Large intestine (tissue), 3 donors: ENCODE data around the gene GSTP1. TPM values are rescaled to one million over a fixed set of nuclear protein-coding genes. Genes with fewer than 3 reads are reported as not detected.
A peak's percentile ranks its signal among the peaks of the same experiment; 100 is the strongest.

Source experiments
- DNase-seq, 2 donors: peaks; one replicate each; pipeline versions ENCODE4 v3.0.0 to v3.0.0-alpha.2; 2013
- H3K27ac ChIP-seq: one replicate; pipeline ENCODE4 v1.5.1; 2013; ENCODE audit warnings: low read length
- H3K27me3 ChIP-seq: 2 replicates; pipeline ENCODE4 v1.6.1; 2013; ENCODE audit warnings: low read length; ENCODE audit not compliant: control insufficient read depth, insufficient read depth
- H3K36me3 ChIP-seq: 2 replicates; pipeline ENCODE4 v1.6.1; 2013; ENCODE audit warnings: low read length; ENCODE audit not compliant: control insufficient read depth, insufficient read depth
- H3K4me1 ChIP-seq: one replicate; pipeline ENCODE4 v1.6.1; 2013; ENCODE audit warnings: low read length; ENCODE audit not compliant: control insufficient read depth, insufficient read depth
- H3K4me3 ChIP-seq: one replicate; pipeline ENCODE4 v1.5.1; 2013; ENCODE audit warnings: low read length
- H3K9me3 ChIP-seq: one replicate; pipeline ENCODE4 v1.6.1; 2013; ENCODE audit warnings: mild to moderate bottlenecking, low read depth, low read length, moderate library complexity; ENCODE audit not compliant: control insufficient read depth
- WGBS: methylation state at CpG from one replicate; pipeline ENCODE4 v1.1.5; 2013; ENCODE audit warnings: low lambda C conversion rate; ENCODE audit not compliant: insufficient coverage; 5-methylcytosine and 5-hydroxymethylcytosine counted together
- polyA plus RNA-seq: library from polyadenylated mRNA; unstranded; fragments of 120-200 nt; gene quantifications from one replicate; pipeline ENCODE4 v1.2.1, GENCODE V29; 2013

GSTP1 gene
- polyA plus RNA-seq, 1 donor: 848 TPM

DNA sequence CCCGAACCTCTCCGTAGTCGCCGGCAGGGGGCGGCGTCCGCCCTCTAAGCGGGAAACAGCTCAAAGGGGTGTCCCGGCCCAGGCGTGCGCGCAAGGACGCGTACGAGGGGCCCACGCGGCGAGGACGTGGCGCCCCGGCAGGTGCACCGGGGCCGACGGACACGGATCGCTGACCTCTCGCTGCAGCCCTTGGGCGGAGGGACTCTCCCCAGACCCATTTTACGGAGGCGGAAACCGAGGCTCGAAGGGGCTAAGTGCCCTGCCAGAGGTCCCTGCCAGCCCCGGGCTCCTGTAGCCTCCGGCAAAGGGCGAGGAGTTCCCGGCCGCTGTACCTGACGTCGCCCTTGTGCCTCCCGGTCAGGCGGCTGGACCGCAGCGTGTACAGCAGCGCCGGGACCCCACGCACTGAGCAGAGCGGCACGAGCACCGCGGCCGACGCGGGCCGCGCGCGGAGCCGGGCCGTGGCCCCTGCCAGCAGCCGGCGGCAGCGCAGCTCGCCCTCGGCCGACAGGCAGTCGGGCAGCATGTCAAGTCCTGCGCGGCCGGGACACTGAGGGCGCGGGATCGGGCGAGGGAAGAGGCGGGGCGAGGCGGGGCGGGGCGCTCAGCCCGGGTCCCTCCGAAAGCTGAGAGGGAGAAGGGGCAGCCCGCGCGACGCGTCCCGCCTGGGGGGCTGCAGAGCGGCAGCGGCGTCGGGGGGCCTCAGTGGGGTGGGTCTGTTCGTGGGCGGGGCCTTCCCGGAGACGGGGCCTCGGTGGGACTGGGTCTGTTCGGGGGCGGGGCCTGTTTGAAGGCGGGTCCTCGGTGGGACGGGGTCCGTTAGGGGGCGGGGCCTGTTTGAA lies 46.0 kb downstream of the GSTP1 start, which contains the start of gene NUDT8:
NUDT8 (minus strand) TSS at position 552 of the 842 bp plus-strand sequence; CDS start at position 526, 26 bp downstream.
- Histone ChIP-seq H3K4me3 (peak within 1 kb of the TSS; percentile 89), H3K9me3 (no peaks in the 10 kb centered on the region), H3K27me3 (no peaks in the 10 kb centered on the region), H3K36me3 (no peaks in the 10 kb centered on the region), H3K27ac (peak within 1 kb of the TSS; percentile 99), H3K4me1 (peaks cover 48% of the 10 kb centered on the region)
- DNase-seq: peak; percentile 76 to 82
- no CpG with 5 or more reads among the region's 102 CpGs for WGBS

DNA sequence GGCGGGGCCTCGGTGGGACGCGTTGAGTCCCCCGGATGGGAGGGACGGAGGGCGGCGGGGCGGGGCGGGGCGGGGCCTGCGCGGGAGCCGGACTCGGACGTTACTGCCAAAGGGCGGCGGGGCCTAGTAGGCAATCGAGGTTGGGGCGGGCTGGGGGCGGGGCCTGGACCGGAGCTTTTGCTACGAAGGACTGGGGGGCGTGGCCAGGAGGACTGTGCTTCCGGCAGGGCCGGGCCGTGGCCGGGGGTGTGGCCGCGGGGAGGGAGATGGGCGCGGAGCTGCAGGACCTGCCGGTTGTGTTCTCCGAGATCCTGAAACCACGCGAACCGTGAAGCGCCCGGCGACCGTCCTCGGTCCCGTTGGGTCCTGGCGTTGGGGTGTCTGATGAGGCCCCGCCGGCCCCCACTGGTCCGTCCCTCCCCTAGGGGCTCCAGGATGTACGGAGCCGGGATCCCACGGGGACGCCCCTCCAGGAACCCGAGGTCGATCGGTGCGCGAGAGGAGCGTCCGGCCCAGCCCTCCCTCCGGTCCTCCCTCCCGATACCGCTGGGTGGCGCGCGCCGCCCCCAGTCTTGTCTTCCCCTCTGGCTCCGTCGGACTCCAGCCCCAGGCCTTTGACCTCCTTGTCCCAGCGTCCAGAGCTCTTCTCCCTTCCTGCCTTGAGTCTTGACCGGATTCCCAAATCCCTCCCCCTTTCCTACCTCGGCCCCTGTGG lies 46.8 kb downstream of the GSTP1 start:
- DNase-seq: peak; percentile 98 to 99
- no CpG with 5 or more reads among the region's 70 CpGs for WGBS
- no peaks in the 10 kb centered on the region for H3K27me3 ChIP-seq
- H3K9me3 ChIP-seq: no peaks in the 10 kb centered on the region
- H3K36me3 ChIP-seq: no peaks in the 10 kb centered on the region
- H3K27ac ChIP-seq: peak overlapping the region; percentile 99
- H3K4me3 ChIP-seq: peak overlapping the region; percentile 89
- H3K4me1 ChIP-seq: peaks cover 56% of the 10 kb centered on the region

- DNase-seq: no peak
- peaks cover 57% of the 10 kb centered on the region for H3K4me1 ChIP-seq
- WGBS: no CpG with 5 or more reads among the region's 16 CpGs
- H3K36me3 ChIP-seq: no peaks in the 10 kb centered on the region
- H3K27me3 ChIP-seq: no peaks in the 10 kb centered on the region
- H3K27ac ChIP-seq: peak overlapping the region; percentile 99
- no peaks in the 10 kb centered on the region for H3K9me3 ChIP-seq
- H3K4me3 ChIP-seq: peak overlapping the region; percentile 89
Measured at GRCh38 chr11:67630943-67631331, 47.3 kb downstream of the GSTP1 start.

DNA sequence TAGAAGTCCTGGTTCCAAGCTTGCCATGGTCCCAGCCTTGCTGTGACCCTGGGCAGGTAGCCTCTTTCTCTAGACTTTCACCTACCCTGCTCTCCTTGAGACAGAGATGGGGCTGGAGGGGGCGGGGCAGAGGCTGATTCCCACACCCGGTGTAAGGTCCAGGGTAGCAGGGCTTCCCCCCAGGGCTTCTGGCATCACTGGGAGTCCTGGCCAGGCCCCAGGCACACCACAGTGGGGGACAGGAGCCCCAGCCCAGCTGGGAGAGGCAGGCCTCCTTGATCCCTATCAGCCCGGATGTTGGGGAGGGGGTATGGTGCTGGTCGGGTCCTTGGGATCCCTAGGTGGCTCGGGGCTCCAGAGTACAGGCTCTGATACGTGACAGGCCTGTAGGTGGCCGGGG lies 47.8 kb downstream of the GSTP1 start:
- Histone ChIP-seq H3K4me1 (peaks cover 57% of the 10 kb centered on the region), H3K4me3 (no peak overlapping the region), H3K27me3 (no peaks in the 10 kb centered on the region), H3K27ac (peak overlapping the region; percentile 99), H3K36me3 (no peaks in the 10 kb centered on the region), H3K9me3 (no peaks in the 10 kb centered on the region)
- no CpG with 5 or more reads among the region's 7 CpGs for WGBS
- peak; percentile 66 to 86 for DNase-seq

DNA sequence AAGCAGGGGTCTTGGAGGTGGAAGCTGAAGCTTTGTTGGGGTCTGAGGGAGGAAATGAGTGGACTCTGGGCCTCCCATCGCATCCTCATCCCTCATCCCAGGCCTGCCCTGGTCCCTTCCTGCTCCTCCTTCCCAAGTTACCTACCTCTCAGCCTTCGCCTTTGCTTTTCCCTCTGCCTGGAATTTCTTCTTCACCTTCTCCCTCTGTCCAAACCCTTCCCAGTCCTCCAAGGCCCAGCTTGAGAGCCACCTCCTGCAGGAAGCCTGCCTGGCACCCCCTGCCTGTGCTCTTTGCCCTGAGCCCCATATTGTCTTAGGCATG lies 48.2 kb downstream of the GSTP1 start:
- Histone ChIP-seq H3K4me3 (no peak overlapping the region), H3K27ac (peak overlapping the region; percentile 99), H3K4me1 (peaks cover 57% of the 10 kb centered on the region), H3K36me3 (no peaks in the 10 kb centered on the region), H3K9me3 (no peaks in the 10 kb centered on the region), H3K27me3 (no peaks in the 10 kb centered on the region)
- WGBS: 86% methylated on average over 1 of the region's 2 CpGs
- no peak for DNase-seq

DNA sequence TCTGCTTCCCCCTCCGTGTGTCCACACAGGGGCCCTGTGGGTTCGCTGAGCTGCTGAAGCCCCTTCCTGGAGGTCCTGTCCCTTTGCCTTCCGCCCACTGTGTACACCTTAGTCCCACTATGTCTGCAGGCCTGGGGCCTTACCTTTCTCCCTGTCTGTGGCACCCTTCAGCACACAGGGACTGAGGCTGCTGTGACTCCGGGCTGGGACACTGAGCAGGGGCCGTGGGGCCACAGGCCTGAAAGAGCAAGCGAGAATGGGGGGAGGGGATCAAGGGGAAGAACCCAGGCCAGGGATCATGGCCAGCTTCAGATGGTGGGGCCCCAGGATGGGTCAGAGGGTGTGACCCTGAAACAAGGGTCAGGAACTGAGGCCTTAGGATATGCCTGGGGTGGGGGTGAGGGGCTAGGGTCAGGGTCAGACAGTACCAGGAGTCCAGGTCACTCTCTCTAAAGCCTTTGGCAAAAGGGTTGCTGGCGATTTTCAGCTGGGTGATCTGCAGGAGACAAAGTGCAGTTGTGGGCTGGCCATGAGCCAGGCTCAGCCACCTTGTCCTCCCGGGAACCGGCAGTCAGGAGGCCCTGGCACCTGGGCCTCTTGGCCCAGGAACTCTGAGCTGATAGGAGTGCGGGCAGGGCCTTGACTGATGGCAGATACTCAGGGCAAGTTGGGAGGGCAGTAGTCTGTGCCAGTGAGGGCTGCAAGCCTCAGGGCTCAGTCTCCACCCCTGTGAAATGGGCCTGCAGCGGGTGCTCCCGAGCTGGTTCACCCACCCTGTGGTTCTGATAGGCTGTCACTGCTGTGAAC lies 48.8 kb downstream of the GSTP1 start:
- Histone ChIP-seq H3K9me3 (no peaks in the 10 kb centered on the region), H3K36me3 (no peaks in the 10 kb centered on the region), H3K4me1 (peaks cover 57% of the 10 kb centered on the region), H3K27ac (peak overlapping the region; percentile 99), H3K27me3 (no peaks in the 10 kb centered on the region), H3K4me3 (no peak overlapping the region)
- peak; percentile 88 to 91 for DNase-seq
- WGBS: no CpG with 5 or more reads among the region's 12 CpGs

GRCh38 chr11:67632982-67633755 lies 49.6 kb downstream of the GSTP1 start:
- WGBS: no CpG with 5 or more reads among the region's 30 CpGs
- H3K27ac ChIP-seq: peak overlapping the region; percentile 99

GRCh38 chr11:67633758-67634365 lies 50.2 kb downstream of the GSTP1 start:
- DNase-seq: peak in 1 of 2 donors; percentile 37
- WGBS: no CpG with 5 or more reads among the region's 22 CpGs
- H3K27ac ChIP-seq: no peak overlapping the region

More at GRCh38 chr11:67632982-67633755, 49.6 kb downstream of the GSTP1 start:
- Histone ChIP-seq H3K4me1 (peaks cover 57% of the 10 kb centered on the region), H3K4me3 (no peak overlapping the region), H3K36me3 (no peaks in the 10 kb centered on the region), H3K27me3 (no peaks in the 10 kb centered on the region), H3K9me3 (no peaks in the 10 kb centered on the region)
- DNase-seq: no peak

GRCh38 chr11:67634366-67635230 lies 51.0 kb downstream of the GSTP1 start:
- peak overlapping the region; percentile 27 for H3K27ac ChIP-seq

More at GRCh38 chr11:67633758-67634365, 50.2 kb downstream of the GSTP1 start:
- Histone ChIP-seq H3K4me1 (peaks cover 54% of the 10 kb centered on the region), H3K4me3 (no peak overlapping the region), H3K27me3 (no peaks in the 10 kb centered on the region), H3K9me3 (no peaks in the 10 kb centered on the region), H3K36me3 (no peaks in the 10 kb centered on the region)

More at GRCh38 chr11:67634366-67635230, 51.0 kb downstream of the GSTP1 start:
- WGBS: no CpG with 5 or more reads among the region's 20 CpGs
- Histone ChIP-seq H3K9me3 (no peaks in the 10 kb centered on the region), H3K4me1 (peaks cover 49% of the 10 kb centered on the region), H3K4me3 (no peak overlapping the region), H3K27me3 (no peaks in the 10 kb centered on the region), H3K36me3 (no peaks in the 10 kb centered on the region)
- peak; percentile 84 to 94 for DNase-seq
